Brain microvascular endothelial cell (primary cell): ENCODE measurements around the gene ZC3HAV1.

ENCODE experiments used
- DNase-seq: peaks from one replicate; pipeline ENCODE4 v3.0.0-alpha.2; 2020
- H3K27ac ChIP-seq: fragments of 250-450 bp; sonication (Bioruptor Pico); 2 replicates; pipeline ENCODE4 v1.5.1; 2020; ENCODE audit warnings: mild to moderate bottlenecking, moderate library complexity
- H3K27me3 ChIP-seq: fragments of 250-450 bp; sonication (Bioruptor Pico); replicated peaks from 2 replicates; pipeline ENCODE4 v1.5.1; 2020; ENCODE audit warnings: mild to moderate bottlenecking
- H3K36me3 ChIP-seq: fragments of 250-450 bp; sonication (Bioruptor Pico); replicated peaks from 2 replicates; pipeline ENCODE4 v1.5.1; 2020; ENCODE audit warnings: mild to moderate bottlenecking
- H3K4me3 ChIP-seq: 2 replicates; pipeline ENCODE4 v1.5.1; 2011; ENCODE audit warnings: low read depth, mild to moderate bottlenecking, control low read depth, low read length, moderate library complexity
- CTCF ChIP-seq: IDR thresholded peaks from 2 replicates; pipeline ENCODE4 v1.5.1; 2011; ENCODE audit warnings: low read depth, mild to moderate bottlenecking, moderate library complexity, low read length, control low read depth, inconsistent platforms; ENCODE audit errors: missing control alignments
- in situ Hi-C: cut with HindIII; loops from 2 replicates; pipeline ENCODE4 v1.10.0; 2017; ENCODE audit warnings: low sequenced_read_pairs, low pct_ligation_motif_present

Gene ZC3HAV1

DNA sequence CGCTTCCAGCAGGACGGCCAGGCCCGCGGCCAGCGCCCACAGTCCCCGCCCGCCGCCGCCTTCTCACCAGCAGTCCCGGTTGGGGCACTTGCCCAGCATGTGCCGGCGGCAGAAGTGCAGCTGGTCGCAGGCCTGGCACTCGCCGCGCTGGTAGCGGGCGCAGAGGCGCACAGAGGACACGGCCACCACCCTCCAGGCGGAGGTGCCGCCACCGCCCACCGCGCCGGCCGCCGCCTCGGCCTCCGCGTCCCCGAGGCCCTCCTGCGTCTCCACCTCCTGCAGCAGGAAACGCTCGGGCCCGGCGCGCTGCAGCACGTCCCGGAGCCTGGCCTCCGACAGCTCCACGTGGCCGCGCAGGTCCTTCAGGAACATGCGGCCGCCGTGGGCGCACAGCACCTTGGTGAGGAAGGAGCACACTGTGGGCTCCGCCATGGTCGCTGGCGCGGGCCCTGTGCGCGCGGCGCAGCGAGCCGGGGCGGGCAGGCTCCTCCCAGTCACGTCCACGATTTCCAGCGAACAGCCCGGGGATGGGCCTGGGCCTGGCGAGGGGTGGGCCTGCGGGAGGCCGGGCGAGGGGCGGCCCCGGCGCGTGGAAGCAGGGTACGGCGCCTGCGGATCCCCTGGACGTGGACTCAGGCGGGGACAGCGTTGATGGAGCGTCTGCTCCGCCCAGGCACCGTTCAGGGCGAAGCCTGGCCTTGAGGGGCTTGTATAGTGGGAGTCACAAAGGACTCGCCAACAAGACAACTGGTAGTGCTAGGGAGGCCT lies 73.8 kb downstream of the ZC3HAV1 start, which contains the start of gene ZC3HAV1L:
TSS of gene ZC3HAV1L (minus strand) at position 457 of the 768 bp plus-strand sequence. CDS start at position 432, 25 bp downstream.
- in situ Hi-C loops: no loop called here
- Histone ChIP-seq H3K36me3 (peaks cover 8% of the 10 kb centered on the region), H3K27ac (peak within 1 kb of the TSS; percentile 21), H3K27me3 (no peaks in the 10 kb centered on the region), H3K4me3 (peak within 1 kb of the TSS; percentile 73)
- no peak for TF ChIP-seq CTCF
- peak; percentile 53 for DNase-seq

- in situ Hi-C loops: no loop called here
- H3K4me3 ChIP-seq: peak overlapping the region; percentile 73
- peaks cover 14% of the 10 kb centered on the region for H3K36me3 ChIP-seq
- H3K27ac ChIP-seq: peak overlapping the region; percentile 21
- no peaks in the 10 kb centered on the region for H3K27me3 ChIP-seq
- peak; percentile 6 for DNase-seq
- TF ChIP-seq CTCF: peak; percentile 24
Observed at GRCh38 chr7:139034855-139035585, 74.5 kb downstream of the ZC3HAV1 start.

DNA sequence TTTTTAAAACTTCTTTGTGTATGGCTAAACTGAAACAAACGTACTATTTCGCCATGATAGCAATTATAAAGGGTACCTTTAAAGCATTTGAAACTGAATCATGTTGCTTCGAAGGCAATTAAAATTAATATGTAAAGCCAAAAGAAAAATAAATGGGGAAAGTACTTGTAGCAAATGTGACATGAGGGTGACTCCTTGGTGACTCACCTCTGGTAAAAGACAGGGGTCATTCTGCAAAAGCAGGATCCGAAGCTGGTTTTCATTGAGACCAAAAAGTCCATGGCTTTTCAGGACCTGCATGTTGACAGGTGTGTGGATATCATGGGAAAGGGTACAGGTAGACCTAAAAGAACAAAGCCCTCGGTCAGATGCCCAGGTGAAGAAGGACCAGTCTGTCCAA lies 75.2 kb downstream of the ZC3HAV1 start:
- Histone ChIP-seq H3K27me3 (no peaks in the 10 kb centered on the region), H3K4me3 (peak overlapping the region; percentile 73), H3K27ac (no peak overlapping the region), H3K36me3 (peaks cover 14% of the 10 kb centered on the region)
- TF ChIP-seq CTCF: no peak
- DNase-seq: no peak
- in situ Hi-C loops: no loop called here

DNA sequence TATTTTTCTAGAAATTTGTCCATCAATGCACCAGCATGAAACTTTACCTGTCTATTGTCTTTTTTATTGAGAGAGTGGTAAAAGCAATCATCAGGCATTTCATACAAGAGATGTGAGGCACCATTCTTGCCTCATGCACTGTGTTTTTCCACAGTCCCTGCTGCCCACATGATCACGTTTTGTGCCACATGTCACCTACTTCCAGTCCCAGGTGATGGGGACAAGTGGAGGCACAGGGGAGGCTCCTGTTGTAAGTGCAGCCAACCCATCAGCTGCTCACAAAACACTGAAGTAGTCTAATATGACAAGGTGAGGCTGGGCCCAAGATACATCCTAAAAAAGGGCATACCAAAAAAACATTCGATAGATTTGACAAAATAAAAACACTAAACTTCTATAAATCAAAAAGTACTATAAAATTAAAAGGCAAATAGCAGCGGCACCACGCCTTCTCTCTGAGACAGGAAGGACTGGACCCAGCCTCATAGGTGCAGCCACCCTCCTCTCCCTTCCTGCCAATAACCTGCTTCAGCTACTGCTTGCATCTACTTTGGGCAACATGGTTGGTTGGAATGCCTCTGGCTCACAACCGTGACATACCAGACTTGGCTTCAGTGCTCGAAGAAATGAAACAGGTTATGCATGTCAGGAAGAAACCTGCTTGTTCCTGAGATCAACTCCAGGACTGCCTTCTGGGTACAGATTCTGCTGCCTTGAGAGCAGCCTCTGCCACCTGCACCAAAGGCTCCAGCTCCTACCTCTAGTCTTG lies 76.0 kb downstream of the ZC3HAV1 start:
- Histone ChIP-seq H3K36me3 (peaks cover 21% of the 10 kb centered on the region), H3K4me3 (no peak overlapping the region), H3K27me3 (no peaks in the 10 kb centered on the region), H3K27ac (no peak overlapping the region)
- no peak for DNase-seq
- in situ Hi-C loops: no loop called here
- no peak for TF ChIP-seq CTCF

- no peak for DNase-seq
- Histone ChIP-seq H3K36me3 (peaks cover 24% of the 10 kb centered on the region), H3K4me3 (no peak overlapping the region), H3K27me3 (no peaks in the 10 kb centered on the region), H3K27ac (no peak overlapping the region)
- no peak for TF ChIP-seq CTCF
- in situ Hi-C loops: no loop called here
Observed at GRCh38 chr7:139032473-139032872, 77.0 kb downstream of the ZC3HAV1 start.
